ENCODE data around the gene GRIK4.

Gene GRIK4

GRCh38 chr11:120815319-120816100 is 304.0 kb downstream of the GRIK4 start:
- Histone ChIP-seq H3K9me3 (no peaks in the 10 kb centered on the region), H3K4me2 (no peak overlapping the region), H4K20me1 (no peaks in the 10 kb centered on the region), H3K36me3 (no peaks in the 10 kb centered on the region), H3K4me1 (no peaks in the 10 kb centered on the region), H3K9ac (no peak overlapping the region), H3K27me3 (peaks cover 4% of the 10 kb centered on the region; the same call in 1 of the 2 replicates), H3K27ac (no peak overlapping the region), H3K4me3 (no peak overlapping the region)
- TF ChIP-seq Cebpa-rat (IDR thresholded peaks at IDR 0.05): no peak

DNA sequence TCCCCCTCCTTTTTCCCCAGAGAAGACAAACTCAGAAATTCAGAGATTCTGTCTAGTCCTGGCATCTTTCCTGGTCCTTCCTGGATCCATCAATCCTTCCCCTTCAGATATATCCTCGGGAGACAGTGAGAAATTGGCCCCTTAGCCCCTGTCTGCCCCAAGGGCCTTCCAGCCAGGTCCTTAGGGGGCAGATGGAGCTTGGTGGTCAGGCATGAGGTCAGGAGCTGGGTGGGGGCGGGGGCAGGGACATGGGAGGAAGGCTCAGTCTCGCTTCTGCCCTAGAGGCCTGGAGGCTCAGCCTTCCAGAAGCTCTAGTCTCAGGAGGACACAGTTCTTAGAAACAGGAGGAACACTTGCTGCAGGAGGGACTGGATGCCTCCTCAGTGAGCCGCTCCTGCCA is 304.6 kb downstream of the GRIK4 start:
- Histone ChIP-seq H3K27ac (no peak overlapping the region), H3K27me3 (peaks cover 4% of the 10 kb centered on the region; the same call in 1 of the 2 replicates), H3K9me3 (no peaks in the 10 kb centered on the region), H3K36me3 (no peaks in the 10 kb centered on the region), H3K9ac (no peak overlapping the region), H3K4me2 (no peak overlapping the region), H3K4me1 (no peaks in the 10 kb centered on the region), H4K20me1 (no peaks in the 10 kb centered on the region), H3K4me3 (no peak overlapping the region)
- no peak for TF ChIP-seq Cebpa-rat (IDR thresholded peaks at IDR 0.05)

DNA sequence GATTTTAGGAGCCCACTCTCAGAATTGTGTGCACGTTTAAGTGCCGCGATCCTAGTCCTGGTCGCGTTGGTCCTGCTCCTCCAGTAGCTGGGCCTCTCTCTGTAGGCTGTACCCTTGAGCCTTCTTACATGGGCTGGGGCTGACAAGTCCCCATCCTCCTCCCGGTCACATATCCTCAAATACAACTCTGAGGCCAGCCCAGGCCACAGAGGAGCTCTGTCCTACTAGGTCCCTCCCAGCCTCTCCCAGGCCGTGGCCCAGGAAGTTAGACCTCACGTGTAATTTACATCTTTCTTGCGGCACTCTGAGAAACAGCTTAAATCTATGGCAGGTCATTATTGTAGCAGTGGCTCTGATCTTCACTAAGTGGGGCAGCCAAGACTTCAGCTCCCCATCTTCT is 305.2 kb downstream of the GRIK4 start:
- Histone ChIP-seq H3K4me1 (no peaks in the 10 kb centered on the region), H3K36me3 (no peaks in the 10 kb centered on the region), H3K9ac (no peak overlapping the region), H3K4me2 (no peak overlapping the region), H4K20me1 (no peaks in the 10 kb centered on the region), H3K9me3 (no peaks in the 10 kb centered on the region), H3K27me3 (peaks cover 4% of the 10 kb centered on the region; the same call in 1 of the 2 replicates), H3K27ac (no peak overlapping the region), H3K4me3 (no peak overlapping the region)
- TF ChIP-seq Cebpa-rat (IDR thresholded peaks at IDR 0.05): no peak

DNA sequence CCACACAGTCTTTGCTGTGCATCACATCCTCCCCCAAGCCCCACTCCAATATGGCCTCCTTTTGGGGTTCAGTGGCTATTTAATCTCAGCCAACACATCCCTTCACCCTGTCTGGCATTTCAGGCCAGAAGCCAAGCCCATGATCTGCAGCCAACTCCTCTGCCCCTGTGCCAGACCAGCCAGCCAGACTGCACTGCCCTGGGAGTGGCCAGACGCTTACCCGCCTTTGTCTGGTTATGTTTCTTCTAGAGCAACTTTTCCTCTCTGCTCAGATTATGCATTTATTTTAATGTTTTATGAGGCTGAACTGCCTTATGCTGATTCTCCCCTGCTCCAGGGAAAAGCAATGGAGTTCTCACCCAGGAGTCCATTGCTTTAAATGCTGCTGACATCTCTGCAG is 305.6 kb downstream of the GRIK4 start:
- no peaks in the 10 kb centered on the region for H4K20me1 ChIP-seq
- no peak overlapping the region for H3K9ac ChIP-seq
- peaks cover 4% of the 10 kb centered on the region; the same call in 1 of the 2 replicates for H3K27me3 ChIP-seq
- no peak for TF ChIP-seq Cebpa-rat (IDR thresholded peaks at IDR 0.05)
- H3K4me2 ChIP-seq: no peak overlapping the region
- H3K9me3 ChIP-seq: no peaks in the 10 kb centered on the region
- H3K4me1 ChIP-seq: no peaks in the 10 kb centered on the region
- no peak overlapping the region for H3K4me3 ChIP-seq
- no peaks in the 10 kb centered on the region for H3K36me3 ChIP-seq
- no peak overlapping the region for H3K27ac ChIP-seq

- Histone ChIP-seq H3K4me3 (no peak overlapping the region), H3K27me3 (peaks cover 4% of the 10 kb centered on the region; the same call in 1 of the 2 replicates), H3K36me3 (no peaks in the 10 kb centered on the region), H3K4me2 (no peak overlapping the region), H3K9ac (no peak overlapping the region), H3K27ac (no peak overlapping the region), H3K4me1 (no peaks in the 10 kb centered on the region), H4K20me1 (no peaks in the 10 kb centered on the region), H3K9me3 (no peaks in the 10 kb centered on the region)
- TF ChIP-seq Cebpa-rat (IDR thresholded peaks at IDR 0.05): no peak
These were observed 306.5 kb downstream of the GRIK4 start for GRCh38 chr11:120818097-120818496.

GRCh38 chr11:120819003-120819402 is 307.5 kb downstream of the GRIK4 start:
- Histone ChIP-seq H3K9me3 (no peaks in the 10 kb centered on the region), H3K4me3 (no peak overlapping the region), H3K27ac (no peak overlapping the region), H4K20me1 (no peaks in the 10 kb centered on the region), H3K4me2 (no peak overlapping the region), H3K36me3 (no peaks in the 10 kb centered on the region), H3K9ac (no peak overlapping the region), H3K4me1 (no peaks in the 10 kb centered on the region), H3K27me3 (peaks cover 4% of the 10 kb centered on the region; the same call in 1 of the 2 replicates)
- no peak for TF ChIP-seq Cebpa-rat (IDR thresholded peaks at IDR 0.05)

DNA sequence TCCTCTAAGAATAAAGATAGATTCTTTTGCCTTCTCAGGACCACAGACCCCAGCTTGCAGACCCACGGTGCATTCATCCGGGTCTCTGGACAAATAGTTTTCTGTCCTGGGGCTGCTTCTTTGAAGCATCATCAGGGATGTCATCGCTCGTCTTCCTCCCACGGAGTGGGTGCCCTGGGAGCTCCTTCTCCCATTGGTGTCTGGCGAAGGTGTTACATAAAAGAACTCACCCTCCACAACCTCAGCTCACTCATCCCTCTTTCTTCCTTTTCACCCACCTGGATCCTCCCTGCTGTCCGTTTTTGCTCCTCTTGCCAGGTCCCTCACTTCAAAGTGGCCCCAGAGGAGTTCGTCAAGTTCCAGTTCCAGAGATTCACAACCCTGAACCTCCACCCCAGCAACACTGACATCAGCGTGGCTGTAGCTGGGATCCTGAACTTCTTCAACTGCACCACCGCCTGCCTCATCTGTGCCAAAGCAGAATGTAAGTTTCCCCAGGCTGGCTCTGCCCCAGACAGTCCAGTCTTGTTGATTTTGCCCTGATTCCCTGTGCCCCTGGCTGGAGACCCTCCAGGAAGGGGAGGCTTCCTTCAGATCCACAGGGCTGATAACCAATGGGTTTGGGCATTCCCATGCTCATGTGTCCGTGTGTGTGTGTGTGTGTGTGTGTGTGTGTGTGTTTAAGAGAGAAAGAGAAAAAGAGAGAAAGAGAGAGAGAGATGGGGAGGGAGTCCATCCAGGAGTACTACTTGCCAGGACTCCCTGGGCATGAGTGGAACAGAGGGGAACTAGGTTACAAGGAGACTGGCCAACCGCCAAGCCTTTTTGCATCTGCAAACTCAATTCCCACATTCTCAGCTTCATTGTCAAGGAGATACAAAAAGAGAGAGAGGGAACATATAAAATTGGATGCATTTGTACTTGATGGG is 308.2 kb downstream of the GRIK4 start:
- no peak overlapping the region for H3K9ac ChIP-seq
- no peak overlapping the region for H3K4me2 ChIP-seq
- no peaks in the 10 kb centered on the region for H3K9me3 ChIP-seq
- no peak for TF ChIP-seq Cebpa-rat (IDR thresholded peaks at IDR 0.05)
- no peak overlapping the region for H3K27ac ChIP-seq
- no peaks in the 10 kb centered on the region for H3K4me1 ChIP-seq
- H3K27me3 ChIP-seq: peaks cover 4% of the 10 kb centered on the region; the same call in 1 of the 2 replicates
- H4K20me1 ChIP-seq: no peaks in the 10 kb centered on the region
- H3K4me3 ChIP-seq: no peak overlapping the region
- no peaks in the 10 kb centered on the region for H3K36me3 ChIP-seq

DNA sequence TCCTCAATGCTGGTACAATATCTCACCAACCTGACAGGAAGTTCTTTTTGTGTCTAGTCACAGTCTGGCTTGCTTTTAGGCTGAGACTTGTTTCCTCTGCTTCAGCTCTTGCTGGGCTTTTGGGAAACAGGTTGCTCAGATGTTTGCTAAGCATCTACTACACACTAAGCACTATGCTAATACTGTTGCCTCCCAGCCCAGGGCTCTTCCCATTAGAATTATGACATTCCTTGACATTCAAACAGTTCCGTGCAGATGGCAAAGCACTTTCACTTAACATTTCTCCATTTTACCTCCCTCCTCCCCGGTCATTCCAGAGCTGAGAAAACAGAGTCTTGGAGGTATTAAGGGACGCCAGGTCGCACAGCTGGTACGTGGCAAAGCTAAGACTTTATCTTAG is 311.6 kb downstream of the GRIK4 start:
- Histone ChIP-seq H3K4me1 (no peaks in the 10 kb centered on the region), H3K9me3 (no peaks in the 10 kb centered on the region), H3K36me3 (no peaks in the 10 kb centered on the region), H3K27me3 (peaks cover 4% of the 10 kb centered on the region; the same call in 1 of the 2 replicates), H3K4me3 (no peak overlapping the region), H3K27ac (no peak overlapping the region), H3K9ac (no peak overlapping the region), H3K4me2 (no peak overlapping the region), H4K20me1 (no peaks in the 10 kb centered on the region)
- TF ChIP-seq Cebpa-rat (IDR thresholded peaks at IDR 0.05): no peak

DNA sequence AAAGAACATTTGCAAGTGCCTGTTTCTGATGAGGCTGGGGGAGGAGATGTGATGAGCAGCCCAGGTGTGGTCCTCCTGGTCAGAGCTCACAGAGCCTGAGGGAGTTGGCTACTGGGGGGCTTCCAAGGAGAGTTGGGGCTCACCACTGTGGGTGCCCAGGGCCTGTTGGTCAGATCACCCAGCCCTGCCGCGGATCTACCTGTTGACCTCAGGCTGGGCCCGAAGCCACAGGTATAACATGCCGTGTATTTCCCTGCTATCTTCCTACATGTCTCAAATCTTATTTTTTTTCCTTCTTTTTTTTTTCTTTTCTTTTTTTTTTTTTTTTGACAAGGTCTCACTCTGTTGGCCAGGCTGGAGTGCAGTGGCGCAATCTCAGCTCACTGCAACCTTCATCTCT is 312.7 kb downstream of the GRIK4 start:
- Histone ChIP-seq H3K4me1 (no peaks in the 10 kb centered on the region), H3K27ac (no peak overlapping the region), H3K9me3 (no peaks in the 10 kb centered on the region), H3K4me2 (no peak overlapping the region), H4K20me1 (no peaks in the 10 kb centered on the region), H3K9ac (no peak overlapping the region), H3K4me3 (no peak overlapping the region), H3K27me3 (no peaks in the 10 kb centered on the region), H3K36me3 (no peaks in the 10 kb centered on the region)
- no peak for TF ChIP-seq Cebpa-rat (IDR thresholded peaks at IDR 0.05)

DNA sequence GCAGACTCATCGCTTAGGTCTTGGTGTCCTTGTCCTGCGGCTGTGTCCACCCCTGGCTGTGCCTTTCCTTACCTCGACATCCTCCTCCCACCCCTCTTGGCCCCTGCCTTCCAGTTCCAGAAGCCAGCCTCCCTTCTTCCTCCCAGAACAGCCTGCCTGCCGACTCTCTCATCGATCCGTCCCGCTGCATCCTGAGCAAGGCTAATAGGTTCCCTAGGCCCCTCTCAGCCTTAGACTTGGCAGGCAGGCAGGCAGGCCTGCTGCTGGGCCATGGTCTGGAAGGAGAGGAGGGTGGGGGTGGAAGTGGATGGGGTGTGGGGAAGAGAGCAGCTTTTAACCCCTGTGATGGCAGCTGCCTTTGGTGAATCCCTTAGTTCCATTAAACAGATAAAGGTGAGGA is 315.6 kb downstream of the GRIK4 start:
- no peaks in the 10 kb centered on the region for H3K36me3 ChIP-seq
- TF ChIP-seq Cebpa-rat (IDR thresholded peaks at IDR 0.05): no peak
- no peaks in the 10 kb centered on the region for H3K4me1 ChIP-seq
- no peaks in the 10 kb centered on the region for H3K27me3 ChIP-seq
- no peaks in the 10 kb centered on the region for H3K9me3 ChIP-seq
- H3K27ac ChIP-seq: no peak overlapping the region
- H3K4me2 ChIP-seq: no peak overlapping the region
- no peak overlapping the region for H3K9ac ChIP-seq
- no peaks in the 10 kb centered on the region for H4K20me1 ChIP-seq
- no peak overlapping the region for H3K4me3 ChIP-seq
